ENCODE results near the gene IVL. TPM values are rescaled to one million over a fixed set of nuclear protein-coding genes. Genes with fewer than 3 reads are reported as not detected.

Gene IVL
- polyA plus RNA-seq, 1 donor from 2014 or later, result not detected

GRCh38 chr1:152886758-152887409, 21.5 kb upstream of the IVL start:
- TF ChIP-seq EP300 (conservative IDR thresholded peaks at IDR 0.05; ENCODE audit: poor library complexity, severe bottlenecking) (no peak), POLR2AphosphoS5 (IDR thresholded peaks at IDR 0.05) (no peak), REST (IDR thresholded peaks at IDR 0.05; ENCODE audit: borderline replicate concordance) (no peak), CTCF (IDR thresholded peaks at IDR 0.05; ENCODE audit: poor library complexity, severe bottlenecking) (no peak)
- Histone ChIP-seq H2AFZ (ENCODE audit: low read depth, low read length) (no peak overlapping the region), H3K4me2 (ENCODE audit: low read length) (no peak overlapping the region), H3K4me3 (ENCODE audit: low read length) (no peak overlapping the region), H3K36me3 (ENCODE audit: insufficient read depth, low read length) (no peaks in the 10 kb centered on the region), H3F3A (ENCODE audit: insufficient read depth, low read length, poor library complexity, severe bottlenecking) (no peaks in the 10 kb centered on the region), H3K27ac (ENCODE audit: low read length) (no peak overlapping the region), H4K20me1 (ENCODE audit: insufficient read depth) (no peaks in the 10 kb centered on the region), H3K27me3 (ENCODE audit: insufficient read depth, low read depth, low read length) (no peaks in the 10 kb centered on the region), H3K9me2 (ENCODE audit: insufficient read depth, low read length) (no peaks in the 10 kb centered on the region), H3K79me2 (replicated peaks; ENCODE audit: insufficient read depth, low read length) (no peaks in the 10 kb centered on the region), H3K9ac (ENCODE audit: low read length) (no peak overlapping the region), H3K9me3 (ENCODE audit: low read length) (no peaks in the 10 kb centered on the region)

- TF ChIP-seq REST (IDR thresholded peaks at IDR 0.05; ENCODE audit: borderline replicate concordance) (no peak), CTCF (IDR thresholded peaks at IDR 0.05; ENCODE audit: poor library complexity, severe bottlenecking) (no peak), EP300 (conservative IDR thresholded peaks at IDR 0.05; ENCODE audit: poor library complexity, severe bottlenecking) (no peak), RAD21 (conservative IDR thresholded peaks at IDR 0.05) (no peak), TAF1 (IDR thresholded peaks at IDR 0.05; ENCODE audit: low read depth) (no peak), SMC3 (conservative IDR thresholded peaks at IDR 0.05; ENCODE audit: poor library complexity) (no peak)
- Histone ChIP-seq H4K20me1 (ENCODE audit: insufficient read depth) (no peaks in the 10 kb centered on the region), H2AFZ (ENCODE audit: low read depth, low read length) (no peak overlapping the region), H3K4me2 (ENCODE audit: low read length) (no peak overlapping the region), H3K4me3 (ENCODE audit: low read length) (no peak overlapping the region), H3K27me3 (ENCODE audit: insufficient read depth, low read depth, low read length) (no peaks in the 10 kb centered on the region), H3K36me3 (ENCODE audit: insufficient read depth, low read length) (no peaks in the 10 kb centered on the region), H3K27ac (ENCODE audit: low read length) (no peak overlapping the region), H3F3A (ENCODE audit: insufficient read depth, low read length, poor library complexity, severe bottlenecking) (no peaks in the 10 kb centered on the region), H3K9ac (ENCODE audit: low read length) (no peak overlapping the region), H3K79me2 (replicated peaks; ENCODE audit: insufficient read depth, low read length) (no peaks in the 10 kb centered on the region), H3K9me2 (ENCODE audit: insufficient read depth, low read length) (no peaks in the 10 kb centered on the region), H3K9me3 (ENCODE audit: low read length) (no peaks in the 10 kb centered on the region)
Measured at GRCh38 chr1:152888126-152888525, 20.2 kb upstream of the IVL start.

Data from neural cell (in vitro differentiated cells).